GM10266 (cell line): Measurements from ENCODE around the gene ZGPAT.
"Not testable (repeated sequence)": the region's sequence is repeated elsewhere in the genome, so short reads cannot be mapped to it uniquely, and the experiment has no call there.

ENCODE experiments used
- DNase-seq: peaks from one replicate; pipeline ENCODE4 v3.0.0; 2012; ENCODE audit errors: extremely low spot score
- TF ChIP-seq, protein P1 (sequence below): IDR thresholded peaks from 2 replicates; pipeline ENCODE4 v1.5.1; 2012; ENCODE audit warnings: mild to moderate bottlenecking, low read depth; ENCODE audit not compliant: control insufficient read depth, insufficient read depth; ENCODE audit errors: missing control alignments

Gene ZGPAT

GRCh38 chr20:63708301-63709148 lies 686 bp downstream of the ZGPAT start:
- peak; percentile 41 for DNase-seq
- TF ChIP-seq, protein P1, sequence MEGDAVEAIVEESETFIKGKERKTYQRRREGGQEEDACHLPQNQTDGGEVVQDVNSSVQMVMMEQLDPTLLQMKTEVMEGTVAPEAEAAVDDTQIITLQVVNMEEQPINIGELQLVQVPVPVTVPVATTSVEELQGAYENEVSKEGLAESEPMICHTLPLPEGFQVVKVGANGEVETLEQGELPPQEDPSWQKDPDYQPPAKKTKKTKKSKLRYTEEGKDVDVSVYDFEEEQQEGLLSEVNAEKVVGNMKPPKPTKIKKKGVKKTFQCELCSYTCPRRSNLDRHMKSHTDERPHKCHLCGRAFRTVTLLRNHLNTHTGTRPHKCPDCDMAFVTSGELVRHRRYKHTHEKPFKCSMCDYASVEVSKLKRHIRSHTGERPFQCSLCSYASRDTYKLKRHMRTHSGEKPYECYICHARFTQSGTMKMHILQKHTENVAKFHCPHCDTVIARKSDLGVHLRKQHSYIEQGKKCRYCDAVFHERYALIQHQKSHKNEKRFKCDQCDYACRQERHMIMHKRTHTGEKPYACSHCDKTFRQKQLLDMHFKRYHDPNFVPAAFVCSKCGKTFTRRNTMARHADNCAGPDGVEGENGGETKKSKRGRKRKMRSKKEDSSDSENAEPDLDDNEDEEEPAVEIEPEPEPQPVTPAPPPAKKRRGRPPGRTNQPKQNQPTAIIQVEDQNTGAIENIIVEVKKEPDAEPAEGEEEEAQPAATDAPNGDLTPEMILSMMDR: no peak

- TF ChIP-seq, protein P1: no peak
- no peak for DNase-seq
These were observed 1.3 kb downstream of the ZGPAT start for GRCh38 chr20:63709149-63709527.

DNA sequence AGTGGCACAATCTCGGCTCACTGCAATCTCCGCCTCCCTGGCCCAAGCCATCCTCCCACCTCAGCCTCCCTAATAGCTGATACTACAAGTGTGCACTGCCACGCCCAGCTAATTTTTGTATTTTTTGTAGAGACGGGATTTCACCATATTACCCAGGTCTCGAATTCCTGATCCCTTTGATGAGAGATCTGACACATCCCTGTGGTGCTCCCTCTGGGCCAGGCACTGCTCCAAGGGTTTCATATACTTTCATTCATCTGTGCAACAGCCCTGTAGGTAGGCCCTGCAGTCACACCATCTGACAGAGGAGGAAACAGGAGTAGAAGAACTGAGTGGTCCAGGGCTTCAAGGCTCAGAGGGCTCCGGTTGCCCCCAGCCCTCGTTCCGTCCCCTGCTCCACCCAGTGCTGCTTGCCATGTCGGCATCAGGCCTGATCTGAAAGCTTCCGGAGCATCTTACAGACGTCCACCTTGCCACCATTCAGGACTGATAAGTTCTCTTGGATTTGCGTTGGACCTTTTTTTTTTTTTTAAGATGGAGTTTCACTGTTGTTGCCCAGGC lies 3.3 kb downstream of the ZGPAT start:
- TF ChIP-seq, protein P1: no peak
- DNase-seq: no peak

DNA sequence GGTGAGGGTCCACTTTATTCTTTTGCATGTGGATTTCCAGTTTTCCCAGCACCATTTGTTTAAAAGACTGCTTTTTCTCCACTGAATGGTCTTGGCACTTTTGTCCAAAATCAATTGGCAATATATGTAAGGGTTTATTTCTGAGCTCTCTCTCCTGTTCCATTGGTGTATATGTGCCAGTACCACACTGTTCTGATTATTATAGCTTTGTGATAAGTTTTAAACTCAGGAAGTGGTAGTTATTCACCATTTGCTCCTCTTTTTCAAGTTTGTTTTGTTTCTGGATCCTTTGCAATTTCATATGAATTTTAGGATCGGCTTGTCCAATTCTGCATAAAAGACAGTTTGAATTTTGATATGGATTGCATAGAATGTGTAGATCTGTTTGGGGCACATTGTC lies 4.4 kb downstream of the ZGPAT start:
- no peak for DNase-seq
- TF ChIP-seq, protein P1: no peak

- DNase-seq: no peak
- TF ChIP-seq, protein P1: no peak
These were observed 7.0 kb downstream of the ZGPAT start for GRCh38 chr20:63714858-63715257.

- TF ChIP-seq, protein P1: no peak
These were observed 11.2 kb downstream of the ZGPAT start for GRCh38 chr20:63718996-63719395.

GRCh38 chr20:63722967-63723622 lies 15.3 kb downstream of the ZGPAT start:
- not testable (repeated sequence) for DNase-seq

More at GRCh38 chr20:63718996-63719395, 11.2 kb downstream of the ZGPAT start:
- DNase-seq: no peak

DNA sequence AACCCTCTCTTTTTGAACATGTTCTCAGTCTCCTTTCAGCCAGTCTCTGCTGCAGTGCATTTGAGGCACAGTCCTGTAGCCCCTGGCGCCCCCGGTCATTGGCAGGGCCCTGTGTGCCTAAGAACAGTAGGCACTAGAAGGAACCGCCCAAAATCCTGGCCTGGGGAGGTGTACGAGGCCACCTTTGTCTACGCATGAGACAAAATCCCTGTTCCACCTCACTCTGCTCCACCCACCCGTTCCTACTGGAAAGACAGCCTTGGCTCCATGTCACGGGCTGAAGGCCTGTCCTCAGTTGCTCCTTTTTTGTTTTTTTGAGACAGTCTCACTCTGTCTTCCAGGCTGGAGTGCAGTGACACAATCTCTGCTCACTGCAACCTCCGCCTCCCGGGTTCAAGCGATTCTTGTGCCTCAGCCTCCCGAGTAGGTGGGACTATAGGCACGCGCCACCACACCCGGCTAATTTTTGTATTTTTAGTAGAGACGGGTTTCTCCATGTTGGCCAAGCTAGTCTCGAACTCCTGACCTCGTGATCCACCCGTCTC lies 22.4 kb downstream of the ZGPAT start:
- DNase-seq: not testable (repeated sequence)
